Panc1 (cell line): ENCODE results near the gene ABCC10. TPM values are rescaled to one million over a fixed set of nuclear protein-coding genes. Genes with fewer than 3 reads are reported as not detected.
"Not testable (repeated sequence)": the region's sequence is repeated elsewhere in the genome, so short reads cannot be mapped to it uniquely, and the experiment has no call there.

Source experiments
- ATAC-seq: fragments of 200-7000 bp; cut with Tn5 transposase; 2 replicates; pipeline ENCODE4 v1.9.1; 2020; ENCODE audit warnings: mild to moderate bottlenecking, moderate library complexity
- BruUV-seq: library from RNA; stranded (reverse); fragments of 400-500 nt; replicated peaks from 2 replicates; lab custom pipeline; 2021; lab: Mats Ljungman, UMichigan
- CTCF ChIA-PET: fragments of 300-600 bp; sonication (Branson Sonifier 250); formaldehyde crosslinking; loops from one replicate; lab custom pipeline; 2022; ENCODE audit warnings: antibody characterized with exemption; lab: Charles Lee
- POLR2A ChIA-PET: fragments of 300-600 bp; sonication (Branson Sonifier 250); formaldehyde crosslinking; loops from one replicate; lab custom pipeline; 2022; ENCODE audit warnings: antibody characterized with exemption; lab: Charles Lee
- DNase-seq: peaks from one replicate; pipeline ENCODE4 v3.0.0-alpha.2; 2010; ENCODE audit warnings: low read depth, low spot score
- H3K27ac ChIP-seq: 2 replicates; pipeline ENCODE4 v1.5.1; 2011; ENCODE audit warnings: mild to moderate bottlenecking, low read length, inconsistent platforms
- H3K27me3 ChIP-seq: fragments of 200-500 bp; sonication (Bioruptor generic); 2 replicates; pipeline ENCODE4 v1.6.0; 2014; ENCODE audit warnings: low read length, inconsistent platforms; ENCODE audit not compliant: control insufficient read depth, insufficient read depth
- H3K36me3 ChIP-seq: fragments of 200-500 bp; sonication (Bioruptor generic); 2 replicates; pipeline ENCODE4 v1.5.1; 2014; ENCODE audit warnings: inconsistent platforms, mild to moderate bottlenecking, low read length, moderate library complexity; ENCODE audit not compliant: control insufficient read depth, insufficient read depth
- H3K4me1 ChIP-seq: 2 replicates; pipeline ENCODE4 v1.5.1; 2011; ENCODE audit warnings: inconsistent platforms, mild to moderate bottlenecking, low read length, moderate library complexity; ENCODE audit not compliant: control insufficient read depth, insufficient read depth
- H3K4me3 ChIP-seq, 2 experiments: 2 replicates each; pipeline ENCODE4 v1.5.1; 2011 to 2012; ENCODE audit warnings: low read depth in 2 of 2, low read length in 2 of 2, mild to moderate bottlenecking in 2 of 2, inconsistent platforms in 1 of 2, moderate library complexity in 1 of 2
- H3K9me3 ChIP-seq: fragments of 200-500 bp; sonication (Bioruptor generic); 2 replicates; pipeline ENCODE4 v1.5.1; 2014; ENCODE audit warnings: low read depth, mild to moderate bottlenecking, inconsistent platforms, low read length, moderate library complexity; ENCODE audit not compliant: control insufficient read depth, insufficient read depth
- POLR2AphosphoS5 ChIP-seq: IDR thresholded peaks from 2 replicates; pipeline ENCODE4 v1.6.1; 2012; ENCODE audit warnings: mild to moderate bottlenecking, low read depth, low read length, moderate library complexity
- SIN3A ChIP-seq: IDR thresholded peaks from 2 replicates; pipeline ENCODE4 v1.6.1; 2012; ENCODE audit warnings: low read depth, mild to moderate bottlenecking, low read length, moderate library complexity, borderline replicate concordance; ENCODE audit not compliant: insufficient read depth
- TCF7L2 ChIP-seq: IDR thresholded peaks from 2 replicates; pipeline ENCODE4 v1.6.1; 2011; ENCODE audit warnings: mild to moderate bottlenecking, low read depth, low read length, inconsistent platforms
- in situ Hi-C: cut with HindIII; loops from 2 replicates; pipeline ENCODE4 v1.10.0; 2016; ENCODE audit warnings: low sequenced_read_pairs, low pct_unique_long_range_greater_than_20kb
- intact Hi-C: fragments of 100-400 bp; cut with micrococcal nuclease; formaldehyde crosslinking; loops from one replicate; pipeline ENCODE4 v1.10.0; 2022; ENCODE audit not compliant: unreplicated experiment
- total RNA-seq: library from RNA; stranded (reverse); gene quantifications from one replicate; pipeline ENCODE4 v1.2.1, GENCODE V29; 2021; ENCODE audit not compliant: unreplicated experiment
- TF ChIP-seq, protein P1 (sequence below): fragments of 450-650 bp; IDR thresholded peaks from 2 replicates; pipeline ENCODE4 v1.5.1; 2017; ENCODE audit warnings: mild to moderate bottlenecking
- TF ChIP-seq, protein P2 (sequence below), 2 experiments: IDR thresholded peaks; 2 replicates each; pipeline ENCODE4 v1.6.1; 2011 to 2012; ENCODE audit warnings: low read depth in 2 of 2, control low read depth in 1 of 2, low read length in 1 of 2, mild to moderate bottlenecking in 1 of 2, moderate library complexity in 1 of 2; ENCODE audit not compliant: insufficient read depth in 1 of 2

ABCC10 gene
- total RNA-seq, 1 experiment from 2014 or later: 52.7 TPM

DNA sequence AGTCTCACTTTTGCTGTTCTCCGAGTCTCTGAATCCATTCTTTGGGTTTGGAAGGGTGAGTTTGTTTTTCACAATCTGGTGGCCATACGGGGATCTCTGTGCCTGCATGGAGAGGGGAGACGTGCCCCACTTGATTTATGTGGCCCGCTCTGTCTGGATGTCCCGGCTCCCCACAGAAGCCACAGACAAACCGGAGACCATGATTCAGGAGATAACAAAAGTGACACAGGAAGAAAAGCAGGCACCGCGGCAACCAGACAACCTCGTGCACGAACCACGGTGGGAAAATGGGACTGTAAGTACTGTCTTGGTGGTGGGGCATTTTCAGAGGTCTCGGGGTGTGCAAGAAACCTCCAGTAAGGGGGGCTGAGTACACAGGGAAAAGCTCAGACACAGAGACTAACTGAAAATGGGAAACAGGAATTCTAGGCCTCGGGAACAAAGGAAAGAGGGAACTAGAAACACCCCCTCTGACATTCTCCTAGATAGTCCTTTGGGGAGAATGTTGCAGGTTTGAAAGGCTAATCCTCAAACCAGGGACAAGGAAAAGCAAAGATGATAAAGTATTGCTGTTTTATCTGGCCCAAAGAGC lies 35.8 kb upstream of the ABCC10 start:
- ATAC-seq (no peak), DNase-seq (no peak)
- Histone ChIP-seq H3K4me3 (no peak overlapping the region), H3K27me3 (no peaks in the 10 kb centered on the region), H3K4me1 (no peaks in the 10 kb centered on the region), H3K27ac (no peak overlapping the region), H3K9me3 (no peaks in the 10 kb centered on the region), H3K36me3 (no peaks in the 10 kb centered on the region)
- BruUV-seq: no TSS peak
- POLR2A ChIA-PET: interaction anchor here (0.7 kb wide), 1 partner anchor 84 kb away, joined by 3 read pairs; no protein-coding TSS in a partner anchor
- in situ Hi-C loops (no loop called here), intact Hi-C loops (no loop called here)
- CTCF ChIA-PET: interaction anchor here (0.6 kb wide), 1 partner anchor 67 kb away, joined by 9 read pairs; no protein-coding TSS in a partner anchor
- TF ChIP-seq, protein P1, sequence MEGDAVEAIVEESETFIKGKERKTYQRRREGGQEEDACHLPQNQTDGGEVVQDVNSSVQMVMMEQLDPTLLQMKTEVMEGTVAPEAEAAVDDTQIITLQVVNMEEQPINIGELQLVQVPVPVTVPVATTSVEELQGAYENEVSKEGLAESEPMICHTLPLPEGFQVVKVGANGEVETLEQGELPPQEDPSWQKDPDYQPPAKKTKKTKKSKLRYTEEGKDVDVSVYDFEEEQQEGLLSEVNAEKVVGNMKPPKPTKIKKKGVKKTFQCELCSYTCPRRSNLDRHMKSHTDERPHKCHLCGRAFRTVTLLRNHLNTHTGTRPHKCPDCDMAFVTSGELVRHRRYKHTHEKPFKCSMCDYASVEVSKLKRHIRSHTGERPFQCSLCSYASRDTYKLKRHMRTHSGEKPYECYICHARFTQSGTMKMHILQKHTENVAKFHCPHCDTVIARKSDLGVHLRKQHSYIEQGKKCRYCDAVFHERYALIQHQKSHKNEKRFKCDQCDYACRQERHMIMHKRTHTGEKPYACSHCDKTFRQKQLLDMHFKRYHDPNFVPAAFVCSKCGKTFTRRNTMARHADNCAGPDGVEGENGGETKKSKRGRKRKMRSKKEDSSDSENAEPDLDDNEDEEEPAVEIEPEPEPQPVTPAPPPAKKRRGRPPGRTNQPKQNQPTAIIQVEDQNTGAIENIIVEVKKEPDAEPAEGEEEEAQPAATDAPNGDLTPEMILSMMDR: no peak
- no peak for TF ChIP-seq TCF7L2

DNA sequence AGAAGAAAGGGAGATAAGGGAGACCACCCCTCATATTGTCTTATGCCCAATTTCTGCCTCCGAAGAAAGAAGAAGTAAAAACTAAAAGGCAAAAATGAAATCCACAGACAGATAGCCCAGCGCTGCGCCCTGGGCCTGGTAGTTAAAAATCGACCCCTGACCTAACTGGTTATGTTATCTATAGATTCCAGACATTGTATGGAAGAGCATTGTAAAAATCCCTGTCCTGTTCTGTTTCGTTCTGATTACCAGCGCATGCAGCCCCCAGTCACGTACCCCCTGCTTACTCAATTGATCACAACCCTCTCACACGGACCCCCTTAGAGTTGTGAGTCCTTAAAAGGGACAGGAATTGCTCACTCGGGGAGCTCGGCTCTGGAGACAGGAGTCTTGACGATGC lies 34.2 kb upstream of the ABCC10 start:
- POLR2A ChIA-PET, BruUV-seq, CTCF ChIA-PET, H3K27ac ChIP-seq, H3K4me3 ChIP-seq, intact Hi-C loops, H3K27me3 ChIP-seq, H3K9me3 ChIP-seq, in situ Hi-C loops, DNase-seq, H3K4me1 ChIP-seq, H3K36me3 ChIP-seq, ATAC-seq: not testable (repeated sequence)

- TF ChIP-seq, protein P1: no peak
- no peak for TF ChIP-seq TCF7L2
- TF ChIP-seq, protein P2, sequence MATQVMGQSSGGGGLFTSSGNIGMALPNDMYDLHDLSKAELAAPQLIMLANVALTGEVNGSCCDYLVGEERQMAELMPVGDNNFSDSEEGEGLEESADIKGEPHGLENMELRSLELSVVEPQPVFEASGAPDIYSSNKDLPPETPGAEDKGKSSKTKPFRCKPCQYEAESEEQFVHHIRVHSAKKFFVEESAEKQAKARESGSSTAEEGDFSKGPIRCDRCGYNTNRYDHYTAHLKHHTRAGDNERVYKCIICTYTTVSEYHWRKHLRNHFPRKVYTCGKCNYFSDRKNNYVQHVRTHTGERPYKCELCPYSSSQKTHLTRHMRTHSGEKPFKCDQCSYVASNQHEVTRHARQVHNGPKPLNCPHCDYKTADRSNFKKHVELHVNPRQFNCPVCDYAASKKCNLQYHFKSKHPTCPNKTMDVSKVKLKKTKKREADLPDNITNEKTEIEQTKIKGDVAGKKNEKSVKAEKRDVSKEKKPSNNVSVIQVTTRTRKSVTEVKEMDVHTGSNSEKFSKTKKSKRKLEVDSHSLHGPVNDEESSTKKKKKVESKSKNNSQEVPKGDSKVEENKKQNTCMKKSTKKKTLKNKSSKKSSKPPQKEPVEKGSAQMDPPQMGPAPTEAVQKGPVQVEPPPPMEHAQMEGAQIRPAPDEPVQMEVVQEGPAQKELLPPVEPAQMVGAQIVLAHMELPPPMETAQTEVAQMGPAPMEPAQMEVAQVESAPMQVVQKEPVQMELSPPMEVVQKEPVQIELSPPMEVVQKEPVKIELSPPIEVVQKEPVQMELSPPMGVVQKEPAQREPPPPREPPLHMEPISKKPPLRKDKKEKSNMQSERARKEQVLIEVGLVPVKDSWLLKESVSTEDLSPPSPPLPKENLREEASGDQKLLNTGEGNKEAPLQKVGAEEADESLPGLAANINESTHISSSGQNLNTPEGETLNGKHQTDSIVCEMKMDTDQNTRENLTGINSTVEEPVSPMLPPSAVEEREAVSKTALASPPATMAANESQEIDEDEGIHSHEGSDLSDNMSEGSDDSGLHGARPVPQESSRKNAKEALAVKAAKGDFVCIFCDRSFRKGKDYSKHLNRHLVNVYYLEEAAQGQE (IDR thresholded peaks at IDR 0.05; ENCODE audit: insufficient read depth in 1 of 2, low read depth in 2 of 2, low read length in 1 of 2): no peak
- no peak for TF ChIP-seq SIN3A
- no peak for TF ChIP-seq POLR2AphosphoS5
- no TSS peak for BruUV-seq
- ATAC-seq (0 out of 2 replicates have a peak, but pooled peaks have one; percentile 58), DNase-seq (no peak)
- Histone ChIP-seq H3K4me1 (no peaks in the 10 kb centered on the region), H3K27ac (no peak overlapping the region), H3K9me3 (no peaks in the 10 kb centered on the region), H3K4me3 (no peak overlapping the region), H3K27me3 (no peaks in the 10 kb centered on the region), H3K36me3 (no peaks in the 10 kb centered on the region)
- in situ Hi-C loops (no loop called here), intact Hi-C loops (no loop called here)
- ChIA-PET CTCF (no interaction called here), POLR2A (interaction anchor here (0.6 kb wide), 1 partner anchor 478 kb away, joined by 7 read pairs; no protein-coding TSS in a partner anchor)
Measured at GRCh38 chr6:43393602-43394001, 33.7 kb upstream of the ABCC10 start.
